Neural cell (in vitro differentiated cells): Measurements from ENCODE around the gene MAP4K3.

Source experiments
- EP300 ChIP-seq: fragments of 450-650 bp; conservative IDR thresholded peaks from 2 replicates; pipeline ENCODE4 v1.6.1; 2014; ENCODE audit warnings: antibody characterized with exemption, mild to moderate bottlenecking, moderate library complexity; ENCODE audit not compliant: poor library complexity, severe bottlenecking
- EZH2 ChIP-seq: fragments of 200-600, 300-800 bp; shearing (Covaris generic), sonication (generic); IDR thresholded peaks from 2 replicates; pipeline ENCODE4 v1.6.1; 2014; ENCODE audit warnings: antibody characterized with exemption, low read length, borderline replicate concordance, mild to moderate bottlenecking; ENCODE audit not compliant: insufficient read depth, poor library complexity, severe bottlenecking
- MXI1 ChIP-seq: fragments of 450-650 bp; conservative IDR thresholded peaks from 2 replicates; pipeline ENCODE4 v1.6.1; 2014; ENCODE audit warnings: antibody characterized with exemption, mild to moderate bottlenecking; ENCODE audit not compliant: poor library complexity, severe bottlenecking
- POLR2AphosphoS5 ChIP-seq: IDR thresholded peaks from 2 replicates; pipeline ENCODE4 v1.6.1; 2012
- RAD21 ChIP-seq: fragments of 450-650 bp; conservative IDR thresholded peaks from 2 replicates; pipeline ENCODE4 v1.6.1; 2014; ENCODE audit warnings: antibody characterized with exemption, mild to moderate bottlenecking, moderate library complexity
- SMC3 ChIP-seq: fragments of 450-650 bp; conservative IDR thresholded peaks from 2 replicates; pipeline ENCODE4 v1.6.1; 2014; ENCODE audit warnings: antibody characterized with exemption, mild to moderate bottlenecking, moderate library complexity; ENCODE audit not compliant: poor library complexity
- TAF1 ChIP-seq: IDR thresholded peaks from 2 replicates; pipeline ENCODE4 v1.6.1; 2012; ENCODE audit warnings: low read depth
- TF ChIP-seq, protein P1 (sequence below): fragments of 450-650 bp; IDR thresholded peaks from 2 replicates; pipeline ENCODE4 v1.5.1; 2014; ENCODE audit warnings: antibody characterized with exemption, mild to moderate bottlenecking, moderate library complexity; ENCODE audit not compliant: poor library complexity, severe bottlenecking

DNA sequence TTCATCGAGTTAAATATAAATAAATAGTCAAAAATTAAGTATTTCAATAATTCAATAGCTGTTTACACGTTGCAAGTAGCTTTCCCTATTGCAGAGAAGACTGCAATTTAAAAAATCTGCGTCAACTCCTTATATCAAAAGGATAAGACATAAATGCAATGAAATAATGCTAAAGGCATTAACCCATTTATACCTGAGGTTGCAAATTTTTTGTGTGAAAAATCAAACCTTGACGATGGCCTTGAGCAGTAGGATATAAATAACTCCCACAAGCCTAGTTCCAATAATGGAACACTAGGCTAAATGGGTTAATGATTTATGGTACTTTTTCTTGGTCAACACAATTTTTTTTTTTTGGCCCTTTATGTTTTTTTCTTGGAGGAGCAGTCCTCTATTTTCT lies 116.9 kb downstream of the MAP4K3 start:
- TF ChIP-seq MXI1 (no peak), SMC3 (no peak), EZH2 (no peak), RAD21 (no peak), POLR2AphosphoS5 (no peak), TAF1 (no peak), EP300 (no peak)
- TF ChIP-seq, protein P1, sequence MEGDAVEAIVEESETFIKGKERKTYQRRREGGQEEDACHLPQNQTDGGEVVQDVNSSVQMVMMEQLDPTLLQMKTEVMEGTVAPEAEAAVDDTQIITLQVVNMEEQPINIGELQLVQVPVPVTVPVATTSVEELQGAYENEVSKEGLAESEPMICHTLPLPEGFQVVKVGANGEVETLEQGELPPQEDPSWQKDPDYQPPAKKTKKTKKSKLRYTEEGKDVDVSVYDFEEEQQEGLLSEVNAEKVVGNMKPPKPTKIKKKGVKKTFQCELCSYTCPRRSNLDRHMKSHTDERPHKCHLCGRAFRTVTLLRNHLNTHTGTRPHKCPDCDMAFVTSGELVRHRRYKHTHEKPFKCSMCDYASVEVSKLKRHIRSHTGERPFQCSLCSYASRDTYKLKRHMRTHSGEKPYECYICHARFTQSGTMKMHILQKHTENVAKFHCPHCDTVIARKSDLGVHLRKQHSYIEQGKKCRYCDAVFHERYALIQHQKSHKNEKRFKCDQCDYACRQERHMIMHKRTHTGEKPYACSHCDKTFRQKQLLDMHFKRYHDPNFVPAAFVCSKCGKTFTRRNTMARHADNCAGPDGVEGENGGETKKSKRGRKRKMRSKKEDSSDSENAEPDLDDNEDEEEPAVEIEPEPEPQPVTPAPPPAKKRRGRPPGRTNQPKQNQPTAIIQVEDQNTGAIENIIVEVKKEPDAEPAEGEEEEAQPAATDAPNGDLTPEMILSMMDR, result no peak
